Measurements from ENCODE around the gene VAMP1. TPM values are rescaled to one million over a fixed set of nuclear protein-coding genes. Genes with fewer than 3 reads are reported as not detected.
A peak's percentile ranks its signal among the peaks of the same experiment; 100 is the strongest.

VAMP1 gene
- total and polyA plus RNA-seq, 2 of the 8 experiments (the other 6 are each of a cell fraction or from before 2014, with no cell fraction given), result 10.8 to 23.1 TPM

DNA sequence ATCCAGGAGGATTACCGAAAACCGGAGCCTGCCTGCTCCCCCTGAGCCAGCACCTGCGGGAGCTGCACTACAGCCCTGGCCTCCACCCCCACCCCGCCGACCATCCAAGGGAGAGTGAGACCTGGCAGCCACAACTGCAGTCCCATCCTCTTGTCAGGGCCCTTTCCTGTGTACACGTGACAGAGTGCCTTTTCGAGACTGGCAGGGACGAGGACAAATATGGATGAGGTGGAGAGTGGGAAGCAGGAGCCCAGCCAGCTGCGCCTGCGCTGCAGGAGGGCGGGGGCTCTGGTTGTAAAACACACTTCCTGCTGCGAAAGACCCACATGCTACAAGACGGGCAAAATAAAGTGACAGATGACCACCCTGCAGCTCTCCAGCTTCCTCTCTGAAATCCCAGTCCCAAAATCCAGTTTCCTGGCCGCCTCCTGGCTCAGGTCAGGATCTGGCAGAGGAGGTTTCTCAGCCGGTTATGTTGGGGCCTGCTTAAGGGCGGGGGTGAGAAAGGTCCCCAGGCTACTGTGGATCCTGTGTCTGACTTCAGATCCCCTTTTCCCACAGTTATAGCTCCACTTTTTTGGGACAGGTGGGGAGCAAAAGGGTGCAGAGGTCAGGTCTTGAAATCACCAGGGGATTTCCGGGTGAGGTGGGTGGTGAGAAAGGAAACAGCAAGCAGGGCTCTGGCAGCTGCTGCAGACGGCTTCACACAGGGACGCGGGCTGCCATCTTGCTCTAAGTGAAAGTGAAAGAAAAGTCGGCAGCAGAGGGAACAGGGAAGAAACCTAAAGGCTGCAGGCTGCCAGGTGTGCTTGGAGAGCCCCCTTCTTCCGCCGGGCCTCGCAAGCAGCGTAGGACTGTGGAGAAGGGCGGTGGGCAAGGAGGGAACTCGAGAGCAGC lies 18.9 kb downstream of the VAMP1 start, which contains the start of gene TAPBPL (continued):
- TF ChIP-seq USF2 (IDR thresholded peaks at IDR 0.05; ENCODE audit: low read length) (no peak), POU5F1 (IDR thresholded peaks at IDR 0.05; ENCODE audit: low read depth, low read length) (no peak), TEAD4 (IDR thresholded peaks at IDR 0.05; ENCODE audit: low read depth, low read length) (no peak), BCL11A (IDR thresholded peaks at IDR 0.05; ENCODE audit: low read depth in 2 of 2, low read length in 2 of 2) (no peak), SP4 (IDR thresholded peaks at IDR 0.05; ENCODE audit: low read length) (0 out of 2 replicates have a peak, but pooled peaks have one; percentile 36), KDM1A (IDR thresholded peaks at IDR 0.05; ENCODE audit: borderline replicate concordance, low read length) (no peak), JUND (IDR thresholded peaks at IDR 0.05; ENCODE audit: low read length) (no peak), YY1 (IDR thresholded peaks at IDR 0.05; ENCODE audit: low read depth, low read length) (peak; percentile 81), RNF2 (IDR thresholded peaks at IDR 0.05; ENCODE audit: borderline replicate concordance, low read depth, low read length, missing control alignments, poor library complexity, severe bottlenecking) (no peak), SAP30 (IDR thresholded peaks at IDR 0.05; ENCODE audit: insufficient read depth, insufficient replicate concordance, low read length) (no peak), CBX5 (IDR thresholded peaks at IDR 0.05; ENCODE audit: low read depth, low read length) (no peak), RFX5 (IDR thresholded peaks at IDR 0.05; ENCODE audit: borderline replicate concordance, low read depth, low read length) (no peak), FOSL1 (IDR thresholded peaks at IDR 0.05; ENCODE audit: insufficient read depth, low read depth, low read length) (no peak), EZH2 (IDR thresholded peaks at IDR 0.05; ENCODE audit: low read depth, low read length, severe bottlenecking) (no peak), JUN (IDR thresholded peaks at IDR 0.05; ENCODE audit: low read depth, low read length) (no peak), NANOG (IDR thresholded peaks at IDR 0.05; ENCODE audit: insufficient read depth, low read depth, low read length, poor library complexity, severe bottlenecking) (no peak), TAF7 (optimal IDR thresholded peaks at IDR 0.05; ENCODE audit: borderline replicate concordance, low read depth, low read length) (no peak), POLR2A (IDR thresholded peaks at IDR 0.05; ENCODE audit: control extremely low read depth in 1 of 2, low read depth in 2 of 2, low read length in 2 of 2) (no peak), BACH1 (IDR thresholded peaks at IDR 0.05; ENCODE audit: low read length) (no peak), NRF1 (IDR thresholded peaks at IDR 0.05; ENCODE audit: low read depth, low read length) (no peak)
- TF ChIP-seq, protein P1, sequence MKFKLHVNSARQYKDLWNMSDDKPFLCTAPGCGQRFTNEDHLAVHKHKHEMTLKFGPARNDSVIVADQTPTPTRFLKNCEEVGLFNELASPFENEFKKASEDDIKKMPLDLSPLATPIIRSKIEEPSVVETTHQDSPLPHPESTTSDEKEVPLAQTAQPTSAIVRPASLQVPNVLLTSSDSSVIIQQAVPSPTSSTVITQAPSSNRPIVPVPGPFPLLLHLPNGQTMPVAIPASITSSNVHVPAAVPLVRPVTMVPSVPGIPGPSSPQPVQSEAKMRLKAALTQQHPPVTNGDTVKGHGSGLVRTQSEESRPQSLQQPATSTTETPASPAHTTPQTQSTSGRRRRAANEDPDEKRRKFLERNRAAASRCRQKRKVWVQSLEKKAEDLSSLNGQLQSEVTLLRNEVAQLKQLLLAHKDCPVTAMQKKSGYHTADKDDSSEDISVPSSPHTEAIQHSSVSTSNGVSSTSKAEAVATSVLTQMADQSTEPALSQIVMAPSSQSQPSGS (IDR thresholded peaks at IDR 0.05; ENCODE audit: low read length), result no peak

Measured in H1 (cell line).